ENCODE measurements around the gene ZNF879.

ZNF879 gene

DNA sequence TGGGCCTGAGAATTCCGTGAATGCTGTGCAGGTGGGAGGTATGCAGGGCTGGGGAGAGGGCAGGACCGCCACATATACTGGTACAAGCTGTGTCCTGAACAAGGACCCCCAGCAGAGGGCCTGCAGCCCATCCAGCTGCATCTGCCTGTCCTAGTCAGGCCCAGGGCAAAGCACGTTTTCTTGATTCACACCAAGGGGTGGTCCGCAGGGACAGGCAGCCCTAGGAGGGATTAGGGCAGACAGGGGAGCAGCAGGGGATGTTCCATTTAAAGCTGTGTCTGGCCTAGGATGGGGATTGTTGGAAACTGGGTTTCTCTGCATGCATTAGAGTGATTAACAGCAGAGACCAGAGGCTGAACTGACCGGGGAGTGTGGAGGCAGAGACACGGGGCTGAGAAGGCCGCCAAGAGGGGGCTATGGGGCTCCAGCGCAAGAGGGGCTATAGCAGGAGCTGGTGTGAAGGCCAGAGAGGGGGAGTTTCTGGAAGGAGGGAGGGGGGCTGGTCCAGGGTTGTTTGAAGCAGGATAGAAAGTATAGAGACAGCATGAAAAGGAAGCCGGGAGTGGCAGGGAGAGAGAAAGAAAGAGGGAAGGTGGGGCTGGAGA is 31.2 kb upstream of the ZNF879 start:
- H3K9ac ChIP-seq (ENCODE audit: low read length), result no peak overlapping the region
- H3K9me3 ChIP-seq (ENCODE audit: control insufficient read depth, low read length), result no peaks in the 10 kb centered on the region
- no peaks in the 10 kb centered on the region for H3K4me1 ChIP-seq (ENCODE audit: control insufficient read depth, insufficient read depth, low read length)
- H3K36me3 ChIP-seq (ENCODE audit: control insufficient read depth, insufficient read depth, low read length), result no peaks in the 10 kb centered on the region
- H3K27me3 ChIP-seq (ENCODE audit: control insufficient read depth, insufficient read depth, low read length), result peaks cover 11% of the 10 kb centered on the region
- H3K4me3 ChIP-seq (ENCODE audit: low read length), result no peak overlapping the region

DNA sequence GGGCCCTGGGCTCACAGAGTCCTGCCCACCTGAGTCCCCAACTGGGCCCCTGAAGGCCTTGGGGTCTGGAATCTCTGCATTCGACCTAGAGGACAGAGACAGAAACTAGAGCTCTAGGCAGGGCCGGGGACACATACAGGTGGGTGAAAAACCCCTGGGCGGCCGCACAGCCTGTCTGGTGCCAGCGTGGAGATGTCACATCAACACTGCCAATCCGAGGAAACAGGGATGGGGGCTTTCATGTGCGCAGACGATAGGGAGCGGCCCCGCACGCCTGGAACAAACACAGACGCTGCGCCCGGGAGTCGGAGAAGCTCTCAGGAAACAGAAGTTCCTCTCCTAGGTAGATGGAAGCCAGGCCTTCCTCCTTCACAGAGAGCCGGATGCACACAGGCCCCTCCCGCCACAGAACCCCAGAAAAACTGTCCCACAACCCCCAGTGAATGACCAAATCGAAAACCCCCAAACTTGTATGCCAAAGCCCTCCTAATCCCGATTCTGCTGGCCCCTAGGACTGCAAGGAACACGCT is 30.3 kb upstream of the ZNF879 start:
- no peaks in the 10 kb centered on the region for H3K36me3 ChIP-seq (ENCODE audit: control insufficient read depth, insufficient read depth, low read length)
- H3K4me1 ChIP-seq (ENCODE audit: control insufficient read depth, insufficient read depth, low read length), result no peaks in the 10 kb centered on the region
- no peak overlapping the region for H3K4me3 ChIP-seq (ENCODE audit: low read length)
- peaks cover 11% of the 10 kb centered on the region for H3K27me3 ChIP-seq (ENCODE audit: control insufficient read depth, insufficient read depth, low read length)
- H3K9me3 ChIP-seq (ENCODE audit: control insufficient read depth, low read length), result no peaks in the 10 kb centered on the region
- no peak overlapping the region for H3K9ac ChIP-seq (ENCODE audit: low read length)

DNA sequence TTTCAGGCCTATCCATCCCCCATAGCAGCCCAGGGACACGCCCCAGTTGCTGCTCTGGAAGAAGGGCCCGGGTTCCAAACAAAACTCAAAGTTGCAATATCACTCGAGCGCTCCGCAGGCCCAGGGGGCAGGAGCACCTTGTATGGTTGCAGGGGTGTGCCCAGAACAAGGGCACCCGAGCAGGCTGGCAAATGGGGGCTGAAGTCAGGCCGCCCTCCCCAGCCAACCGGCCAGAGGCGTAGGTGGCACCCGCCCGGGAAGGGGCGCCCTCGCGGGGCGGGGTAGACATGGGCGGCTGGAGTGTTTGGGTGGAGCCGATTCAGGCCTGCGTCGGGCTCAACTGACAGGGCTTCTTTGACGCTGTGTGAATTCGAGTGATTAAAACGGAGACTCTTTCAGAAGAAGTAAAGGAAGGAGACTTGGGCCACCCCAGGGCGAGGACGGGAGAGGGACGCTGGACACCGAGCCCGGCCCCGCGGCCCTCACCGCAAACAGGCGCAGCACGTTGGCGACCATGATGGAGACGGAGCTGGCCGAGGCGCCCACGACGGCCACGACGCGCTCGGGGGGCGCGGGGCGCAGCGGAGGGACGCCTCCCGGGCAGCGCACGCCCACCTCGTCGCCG is 29.5 kb upstream of the ZNF879 start:
- H3K4me3 ChIP-seq (ENCODE audit: low read length), result no peak overlapping the region
- no peak overlapping the region for H3K9ac ChIP-seq (ENCODE audit: low read length)
- H3K27me3 ChIP-seq (ENCODE audit: control insufficient read depth, insufficient read depth, low read length), result peaks cover 11% of the 10 kb centered on the region
- no peaks in the 10 kb centered on the region for H3K9me3 ChIP-seq (ENCODE audit: control insufficient read depth, low read length)
- H3K36me3 ChIP-seq (ENCODE audit: control insufficient read depth, insufficient read depth, low read length), result no peaks in the 10 kb centered on the region
- no peaks in the 10 kb centered on the region for H3K4me1 ChIP-seq (ENCODE audit: control insufficient read depth, insufficient read depth, low read length)

DNA sequence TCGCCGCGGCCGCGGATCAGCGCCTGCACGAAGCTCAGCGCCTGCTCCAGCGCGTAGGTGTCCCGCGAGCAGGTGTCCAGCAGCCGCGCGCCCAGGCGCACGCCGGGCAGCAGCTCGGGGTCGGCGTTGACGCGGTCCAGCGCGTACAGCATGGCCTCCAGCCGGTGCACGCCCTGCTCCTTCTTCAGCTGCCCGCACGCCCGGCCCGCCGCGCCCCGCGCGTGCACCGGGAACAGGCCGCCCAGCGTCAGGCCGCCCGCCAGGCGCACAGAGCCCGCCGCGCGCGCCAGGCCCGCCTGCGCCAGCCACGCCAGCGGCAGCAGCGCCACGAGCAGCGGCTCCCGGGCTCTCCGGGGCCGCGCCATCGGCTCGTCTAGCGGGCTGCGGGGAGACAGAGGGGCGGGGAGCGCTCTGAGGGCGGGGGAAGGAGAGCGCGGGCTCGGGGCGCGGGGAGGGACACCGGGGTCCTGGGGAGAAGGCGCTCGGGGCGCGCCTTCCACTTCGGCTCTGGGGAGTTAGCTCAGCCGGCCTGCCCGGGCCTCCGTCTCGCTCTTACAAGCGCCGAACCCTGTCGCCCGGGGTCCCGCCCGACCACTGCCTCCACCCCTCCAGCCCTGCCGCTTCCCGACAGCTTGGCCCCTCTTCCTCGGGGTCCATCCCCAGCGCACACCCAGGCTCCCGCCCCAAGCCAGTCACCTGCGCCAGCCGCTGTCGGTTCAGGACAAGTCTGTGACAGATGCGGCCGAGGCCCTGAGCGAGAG is 28.8 kb upstream of the ZNF879 start, which contains the start of gene GRM6:
Gene GRM6 (minus strand): TSS at position 741 of the 761 bp plus-strand sequence. CDS start 376 bp downstream, at position 365.
- Histone ChIP-seq H3K9me3 (ENCODE audit: control insufficient read depth, low read length) (no peaks in the 10 kb centered on the region), H3K4me3 (ENCODE audit: low read length) (no peak within 1 kb of the TSS), H3K4me1 (ENCODE audit: control insufficient read depth, insufficient read depth, low read length) (no peaks in the 10 kb centered on the region), H3K9ac (ENCODE audit: low read length) (no peak within 1 kb of the TSS), H3K36me3 (ENCODE audit: control insufficient read depth, insufficient read depth, low read length) (no peaks in the 10 kb centered on the region), H3K27me3 (ENCODE audit: control insufficient read depth, insufficient read depth, low read length) (peaks cover 11% of the 10 kb centered on the region)

GRCh38 chr5:178995341-178995690 is 28.3 kb upstream of the ZNF879 start:
- no peaks in the 10 kb centered on the region for H3K4me1 ChIP-seq (ENCODE audit: control insufficient read depth, insufficient read depth, low read length)
- no peak overlapping the region for H3K4me3 ChIP-seq (ENCODE audit: low read length)
- H3K36me3 ChIP-seq (ENCODE audit: control insufficient read depth, insufficient read depth, low read length), result no peaks in the 10 kb centered on the region
- peaks cover 11% of the 10 kb centered on the region for H3K27me3 ChIP-seq (ENCODE audit: control insufficient read depth, insufficient read depth, low read length)
- H3K9ac ChIP-seq (ENCODE audit: low read length), result no peak overlapping the region
- no peaks in the 10 kb centered on the region for H3K9me3 ChIP-seq (ENCODE audit: control insufficient read depth, low read length)

DNA sequence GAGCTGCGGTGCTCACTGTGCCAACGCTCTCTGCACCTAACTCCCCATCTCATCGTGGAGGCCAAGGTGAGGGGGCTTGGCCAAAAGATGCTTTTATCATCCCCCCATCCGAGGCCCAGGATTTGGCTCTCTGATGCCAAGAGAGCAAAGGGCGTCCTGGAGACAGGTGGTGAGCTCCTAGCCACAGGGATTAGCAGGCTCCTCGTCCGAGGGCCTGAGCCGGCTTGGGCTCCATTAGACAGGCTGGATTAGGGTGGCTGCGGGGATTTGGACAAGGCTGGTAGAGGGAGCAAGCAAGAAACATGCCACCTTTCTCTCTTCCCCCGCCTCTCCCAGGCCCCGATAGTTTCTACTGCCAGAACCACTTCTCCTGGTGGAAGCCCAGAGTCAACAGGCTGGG is 27.4 kb upstream of the ZNF879 start:
- peaks cover 11% of the 10 kb centered on the region for H3K27me3 ChIP-seq (ENCODE audit: control insufficient read depth, insufficient read depth, low read length)
- H3K9ac ChIP-seq (ENCODE audit: low read length), result no peak overlapping the region
- H3K4me1 ChIP-seq (ENCODE audit: control insufficient read depth, insufficient read depth, low read length), result no peaks in the 10 kb centered on the region
- no peaks in the 10 kb centered on the region for H3K36me3 ChIP-seq (ENCODE audit: control insufficient read depth, insufficient read depth, low read length)
- H3K9me3 ChIP-seq (ENCODE audit: control insufficient read depth, low read length), result no peaks in the 10 kb centered on the region
- no peak overlapping the region for H3K4me3 ChIP-seq (ENCODE audit: low read length)

DNA sequence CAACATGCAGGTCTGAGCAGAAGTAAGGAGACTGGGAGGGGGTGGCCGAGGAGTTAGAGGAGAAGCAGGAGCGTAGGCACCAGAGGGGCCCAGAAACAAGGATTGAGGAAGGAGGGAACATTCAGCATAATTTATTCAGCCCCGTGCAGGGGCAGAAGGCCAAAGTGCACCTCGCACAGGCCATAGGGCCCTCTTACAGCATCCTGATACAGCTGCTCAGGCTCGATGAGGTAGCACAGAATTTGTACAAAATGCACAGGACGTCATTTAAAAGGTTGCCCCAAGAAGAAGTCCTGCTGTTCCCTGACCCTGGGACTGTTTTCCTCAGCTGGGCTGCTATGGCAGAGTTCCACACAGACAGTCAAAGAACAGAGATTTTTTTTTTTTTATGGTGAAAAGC is 26.4 kb upstream of the ZNF879 start:
- Histone ChIP-seq H3K9me3 (ENCODE audit: control insufficient read depth, low read length) (no peaks in the 10 kb centered on the region), H3K36me3 (ENCODE audit: control insufficient read depth, insufficient read depth, low read length) (no peaks in the 10 kb centered on the region), H3K4me1 (ENCODE audit: control insufficient read depth, insufficient read depth, low read length) (no peaks in the 10 kb centered on the region), H3K4me3 (ENCODE audit: low read length) (no peak overlapping the region), H3K27me3 (ENCODE audit: control insufficient read depth, insufficient read depth, low read length) (peaks cover 11% of the 10 kb centered on the region), H3K9ac (ENCODE audit: low read length) (no peak overlapping the region)

DNA sequence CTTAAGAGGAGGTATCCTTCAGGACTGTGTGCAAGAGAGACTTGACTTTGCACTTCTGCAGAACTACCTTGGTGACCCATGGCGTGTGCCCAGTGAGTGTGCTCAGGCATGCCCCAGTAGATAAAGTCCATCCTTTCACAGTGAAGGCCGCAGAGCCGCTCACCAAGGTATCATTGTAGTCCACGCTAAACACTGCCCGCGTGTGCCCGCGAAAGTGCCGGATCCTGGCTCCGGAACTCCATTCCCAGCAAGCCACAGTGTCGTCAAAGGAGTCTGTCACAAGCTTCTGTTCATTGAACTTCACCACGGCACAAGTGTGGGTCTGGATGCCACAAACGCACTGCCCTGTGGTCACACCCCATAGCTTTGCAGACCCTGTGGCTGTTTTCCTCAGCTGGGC is 25.2 kb upstream of the ZNF879 start:
- no peaks in the 10 kb centered on the region for H3K9me3 ChIP-seq (ENCODE audit: control insufficient read depth, low read length)

DNA sequence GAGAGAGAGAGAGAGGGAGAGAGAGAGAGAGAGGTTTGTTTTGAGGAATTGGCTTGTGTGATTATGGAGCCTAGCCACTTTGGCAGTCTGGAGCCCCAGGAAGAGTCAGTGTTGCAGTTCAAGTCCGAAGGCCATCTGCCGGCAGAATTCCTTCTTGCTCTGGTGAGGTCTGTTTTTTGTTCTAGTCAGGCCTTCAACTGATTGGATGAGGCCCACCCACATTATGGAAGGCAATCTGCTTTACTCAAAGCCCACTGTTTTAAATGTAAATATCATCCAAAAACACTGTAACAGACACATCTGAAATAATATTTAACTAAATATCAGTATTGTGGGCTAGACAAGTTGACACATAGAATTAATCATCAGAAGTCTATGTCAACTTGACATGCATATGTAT is 17.0 kb upstream of the ZNF879 start:
- no peaks in the 10 kb centered on the region for H3K36me3 ChIP-seq (ENCODE audit: control insufficient read depth, insufficient read depth, low read length)
- H3K4me1 ChIP-seq (ENCODE audit: control insufficient read depth, insufficient read depth, low read length), result no peaks in the 10 kb centered on the region
- H3K27me3 ChIP-seq (ENCODE audit: control insufficient read depth, insufficient read depth, low read length), result no peaks in the 10 kb centered on the region
- H3K9ac ChIP-seq (ENCODE audit: low read length), result no peak overlapping the region
- H3K4me3 ChIP-seq (ENCODE audit: low read length), result no peak overlapping the region
- no peaks in the 10 kb centered on the region for H3K9me3 ChIP-seq (ENCODE audit: control insufficient read depth, low read length)

More for the DNA sequence above, 25.2 kb upstream of the ZNF879 start:
- Histone ChIP-seq H3K9ac (ENCODE audit: low read length) (no peak overlapping the region), H3K27me3 (ENCODE audit: control insufficient read depth, insufficient read depth, low read length) (peaks cover 11% of the 10 kb centered on the region), H3K36me3 (ENCODE audit: control insufficient read depth, insufficient read depth, low read length) (no peaks in the 10 kb centered on the region), H3K4me1 (ENCODE audit: control insufficient read depth, insufficient read depth, low read length) (no peaks in the 10 kb centered on the region), H3K4me3 (ENCODE audit: low read length) (no peak overlapping the region)

DNA sequence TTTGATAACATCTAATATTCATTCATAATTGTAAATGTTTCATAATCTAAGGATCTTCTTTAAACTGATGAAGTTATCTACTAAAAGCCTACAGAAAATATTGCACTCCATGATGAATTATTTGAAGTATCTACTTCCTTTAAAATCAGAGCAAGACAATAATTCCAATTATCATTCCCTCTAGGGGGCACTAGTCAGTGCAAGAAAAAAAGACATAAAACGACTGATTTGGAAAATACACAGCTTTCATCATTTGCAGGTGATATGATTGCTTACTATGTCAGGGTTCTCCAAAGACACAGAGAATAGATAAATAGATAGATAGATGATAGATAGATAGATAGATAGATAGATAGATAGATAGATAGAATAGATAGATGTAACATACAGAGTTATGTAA is 14.9 kb upstream of the ZNF879 start:
- Histone ChIP-seq H3K27me3 (ENCODE audit: control insufficient read depth, insufficient read depth, low read length) (no peaks in the 10 kb centered on the region), H3K9me3 (ENCODE audit: control insufficient read depth, low read length) (no peaks in the 10 kb centered on the region), H3K4me3 (ENCODE audit: low read length) (no peak overlapping the region), H3K9ac (ENCODE audit: low read length) (no peak overlapping the region), H3K4me1 (ENCODE audit: control insufficient read depth, insufficient read depth, low read length) (no peaks in the 10 kb centered on the region), H3K36me3 (ENCODE audit: control insufficient read depth, insufficient read depth, low read length) (no peaks in the 10 kb centered on the region)

GRCh38 chr5:179033004-179033580 is 9.5 kb downstream of the ZNF879 start:
- Histone ChIP-seq H3K9me3 (ENCODE audit: control insufficient read depth, low read length) (peaks cover 50% of the 10 kb centered on the region), H3K9ac (ENCODE audit: low read length) (no peak overlapping the region), H3K4me3 (ENCODE audit: low read length) (peak overlapping the region; percentile 9), H3K27me3 (ENCODE audit: control insufficient read depth, insufficient read depth, low read length) (no peaks in the 10 kb centered on the region), H3K4me1 (ENCODE audit: control insufficient read depth, insufficient read depth, low read length) (no peaks in the 10 kb centered on the region), H3K36me3 (ENCODE audit: control insufficient read depth, insufficient read depth, low read length) (no peaks in the 10 kb centered on the region)

- Histone ChIP-seq H3K9me3 (ENCODE audit: control insufficient read depth, low read length) (no peaks in the 10 kb centered on the region), H3K36me3 (ENCODE audit: control insufficient read depth, insufficient read depth, low read length) (no peaks in the 10 kb centered on the region), H3K4me1 (ENCODE audit: control insufficient read depth, insufficient read depth, low read length) (no peaks in the 10 kb centered on the region), H3K9ac (ENCODE audit: low read length) (no peak overlapping the region), H3K4me3 (ENCODE audit: low read length) (no peak overlapping the region), H3K27me3 (ENCODE audit: control insufficient read depth, insufficient read depth, low read length) (no peaks in the 10 kb centered on the region)
Observed at GRCh38 chr5:179044765-179045164, 21.2 kb downstream of the ZNF879 start.
